CD14-positive monocyte (primary cell): ENCODE data around the gene CAMK4. TPM values are rescaled to one million over a fixed set of nuclear protein-coding genes. Genes with fewer than 3 reads are reported as not detected.

ENCODE experiments used
- DNase-seq, 3 donors: peaks; one replicate each; pipeline ENCODE4 v3.0.0-alpha.2; 2011 to 2022
- H2AFZ ChIP-seq: 2 replicates; pipeline ENCODE4 v1.6.0; 2012; ENCODE audit warnings: mild to moderate bottlenecking, low read depth, low read length, inconsistent platforms; ENCODE audit not compliant: insufficient read depth, poor library complexity, severe bottlenecking
- H3K27ac ChIP-seq, 2 donors: 1 replicate in 1 of 2; 2 replicates in 1 of 2; pipeline ENCODE4 v1.5.1; 2012 to 2013; ENCODE audit warnings: low read length in 2 of 2, control low read depth in 1 of 2, inconsistent platforms in 1 of 2, low read depth in 1 of 2, mild to moderate bottlenecking in 1 of 2
- H3K27me3 ChIP-seq, 2 donors: one replicate each; pipeline versions ENCODE4 v1.6.0 to v1.6.1; 2011 to 2013; ENCODE audit warnings: low read length in 2 of 2; ENCODE audit not compliant: control insufficient read depth in 2 of 2, insufficient read depth in 2 of 2
- H3K36me3 ChIP-seq, 2 donors: replicated peaks in 1 of 2; 1 replicate in 1 of 2; 2 replicates in 1 of 2; pipeline versions ENCODE4 v1.5.1 to v1.6.1; 2012 to 2013; ENCODE audit warnings: low read length in 2 of 2, control low read depth in 1 of 2, inconsistent platforms in 1 of 2, mild to moderate bottlenecking in 1 of 2; ENCODE audit not compliant: insufficient read depth in 2 of 2, control insufficient read depth in 1 of 2
- H3K4me1 ChIP-seq, 2 donors: 1 replicate in 1 of 2; 2 replicates in 1 of 2; pipeline versions ENCODE4 v1.5.1 to v1.6.1; 2012 to 2013; ENCODE audit warnings: low read length in 2 of 2, control low read depth in 1 of 2, inconsistent platforms in 1 of 2, mild to moderate bottlenecking in 1 of 2, moderate library complexity in 1 of 2; ENCODE audit not compliant: insufficient read depth in 2 of 2, control insufficient read depth in 1 of 2
- H3K4me2 ChIP-seq: replicated peaks from 2 replicates; pipeline ENCODE3; 2012; ENCODE audit warnings: low read length, moderate library complexity, mild to moderate bottlenecking; ENCODE audit not compliant: poor library complexity, severe bottlenecking; ENCODE audit errors: extremely low read depth
- H3K4me3 ChIP-seq, 3 experiments: fragments of 200-600 bp in 1 of 3; sonication (generic) in 1 of 3; replicated peaks in 1 of 3; 1 replicate in 2 of 3; 2 replicates in 1 of 3; pipeline ENCODE4 v1.5.1; 2011 to 2013; ENCODE audit warnings: low read length in 3 of 3, mild to moderate bottlenecking in 3 of 3, control low read depth in 2 of 3, low read depth in 2 of 3, inconsistent platforms in 1 of 3, moderate library complexity in 1 of 3
- H3K79me2 ChIP-seq: 2 replicates; pipeline ENCODE4 v1.6.0; 2012; ENCODE audit warnings: mild to moderate bottlenecking, control low read depth, inconsistent platforms, low read length, moderate library complexity; ENCODE audit not compliant: insufficient read depth
- H3K9ac ChIP-seq: 2 replicates; pipeline ENCODE4 v1.6.0; 2017; ENCODE audit warnings: low read length, mild to moderate bottlenecking; ENCODE audit not compliant: insufficient read depth, poor library complexity, severe bottlenecking
- H3K9me3 ChIP-seq, 2 donors: replicated peaks in 1 of 2; 1 replicate in 1 of 2; 2 replicates in 1 of 2; pipeline versions ENCODE4 v1.5.1 to v1.6.1; 2012 to 2013; ENCODE audit warnings: low read length in 2 of 2, control low read depth in 1 of 2; ENCODE audit not compliant: control insufficient read depth in 1 of 2, insufficient read depth in 1 of 2
- H4K20me1 ChIP-seq: 2 replicates; pipeline ENCODE4 v1.6.0; 2012; ENCODE audit warnings: mild to moderate bottlenecking, low read length, control low read depth, moderate library complexity; ENCODE audit not compliant: insufficient read depth
- H3K27ac Mint-ChIP-seq, 7 donors: one replicate each; pipeline ENCODE4 v1.8.0; 2020; ENCODE audit warnings: mild to moderate bottlenecking in 7 of 7, mixed read lengths in 7 of 7, moderate library complexity in 6 of 7, inconsistent platforms in 2 of 7
- H3K27me3 Mint-ChIP-seq, 3 donors: one replicate each; pipeline ENCODE4 v1.8.0; 2021 to 2022; ENCODE audit warnings: low read depth in 3 of 3, mild to moderate bottlenecking in 3 of 3, mixed read lengths in 3 of 3, moderate library complexity in 3 of 3, inconsistent platforms in 1 of 3
- H3K36me3 Mint-ChIP-seq, 2 donors: one replicate each; pipeline ENCODE4 v1.8.0; 2020; ENCODE audit warnings: mixed read lengths in 2 of 2, inconsistent platforms in 1 of 2, mild to moderate bottlenecking in 1 of 2
- H3K4me1 Mint-ChIP-seq: one replicate; pipeline ENCODE4 v1.8.0; 2020; ENCODE audit warnings: mild to moderate bottlenecking, mixed read lengths
- H3K4me3 Mint-ChIP-seq, 2 donors: one replicate each; pipeline ENCODE4 v1.8.0; 2020; ENCODE audit warnings: mild to moderate bottlenecking in 2 of 2, mixed read lengths in 2 of 2, moderate library complexity in 1 of 2
- H3K9me3 Mint-ChIP-seq, 7 donors: one replicate each; pipeline ENCODE4 v1.8.0; 2020 to 2022; ENCODE audit warnings: mixed read lengths in 7 of 7, mild to moderate bottlenecking in 6 of 7, moderate library complexity in 6 of 7, inconsistent platforms in 2 of 7
- WGBS: methylation state at CpG from one replicate; pipeline ENCODE4 v1.1.5; 2013; ENCODE audit warnings: missing lambda C conversion rate; ENCODE audit not compliant: insufficient coverage; 5-methylcytosine and 5-hydroxymethylcytosine counted together
- intact Hi-C, 2 donors: fragments of 100-400 bp; cut with micrococcal nuclease; formaldehyde crosslinking; loops; one replicate each; pipeline versions ENCODE4 v1.15.0 to v1.15.1; 2023
- polyA plus RNA-seq, 3 donors: library from polyadenylated mRNA; depleted of rRNA in 1 of 3; unstranded in 2 of 3; stranded (reverse) in 1 of 3; fragments of 300-500 nt in 2 of 3; fragments of >200 nt in 1 of 3; fragmentation: Illumina TruSeq in 2 of 3; gene quantifications; 1 replicate in 2 of 3; 2 replicates in 1 of 3; pipeline ENCODE4 v1.2.3, GENCODE V29; 2012 to 2021
- TF ChIP-seq, protein P1 (sequence below): fragments of 200-600 bp; IDR thresholded peaks from one replicate; pipeline ENCODE4 v1.8.0; 2022; ENCODE audit warnings: antibody characterized with exemption, mild to moderate bottlenecking

The CAMK4 gene
- polyA plus RNA-seq, 3 donors: 0.24 to 0.28 TPM; not detected in 1

GRCh38 chr5:111535879-111536549, 311.8 kb downstream of the CAMK4 start:
- Histone ChIP-seq H4K20me1 (no peaks in the 10 kb centered on the region), H2AFZ (no peak overlapping the region), H3K4me3 (no peak overlapping the region), H3K36me3 (no peaks in the 10 kb centered on the region), H3K27me3 (no peaks in the 10 kb centered on the region), H3K4me1 (peaks cover 26 to 27% of the 10 kb centered on the region in 2 donors), H3K9ac (no peak overlapping the region), H3K4me2 (no peak overlapping the region), H3K27ac (no peak overlapping the region), H3K79me2 (no peaks in the 10 kb centered on the region), H3K9me3 (no peaks in the 10 kb centered on the region)
- intact Hi-C loops: loop anchor here in 1 of 2 donors (10.0 kb wide), 1 partner anchor 219 kb away; the partner anchor contains the start of gene NREP
- Mint-ChIP-seq H3K27ac (no peak overlapping the region), H3K9me3 (peaks cover 0 to 9% (median 0%) of the 10 kb centered on the region in 7 donors), H3K4me3 (no peak overlapping the region), H3K4me1 (peaks cover 27% of the 10 kb centered on the region), H3K27me3 (peaks cover 2 to 6% (median 3%) of the 10 kb centered on the region in 3 donors), H3K36me3 (no peaks in the 10 kb centered on the region)
- DNase-seq: no peak
- TF ChIP-seq, protein P1, sequence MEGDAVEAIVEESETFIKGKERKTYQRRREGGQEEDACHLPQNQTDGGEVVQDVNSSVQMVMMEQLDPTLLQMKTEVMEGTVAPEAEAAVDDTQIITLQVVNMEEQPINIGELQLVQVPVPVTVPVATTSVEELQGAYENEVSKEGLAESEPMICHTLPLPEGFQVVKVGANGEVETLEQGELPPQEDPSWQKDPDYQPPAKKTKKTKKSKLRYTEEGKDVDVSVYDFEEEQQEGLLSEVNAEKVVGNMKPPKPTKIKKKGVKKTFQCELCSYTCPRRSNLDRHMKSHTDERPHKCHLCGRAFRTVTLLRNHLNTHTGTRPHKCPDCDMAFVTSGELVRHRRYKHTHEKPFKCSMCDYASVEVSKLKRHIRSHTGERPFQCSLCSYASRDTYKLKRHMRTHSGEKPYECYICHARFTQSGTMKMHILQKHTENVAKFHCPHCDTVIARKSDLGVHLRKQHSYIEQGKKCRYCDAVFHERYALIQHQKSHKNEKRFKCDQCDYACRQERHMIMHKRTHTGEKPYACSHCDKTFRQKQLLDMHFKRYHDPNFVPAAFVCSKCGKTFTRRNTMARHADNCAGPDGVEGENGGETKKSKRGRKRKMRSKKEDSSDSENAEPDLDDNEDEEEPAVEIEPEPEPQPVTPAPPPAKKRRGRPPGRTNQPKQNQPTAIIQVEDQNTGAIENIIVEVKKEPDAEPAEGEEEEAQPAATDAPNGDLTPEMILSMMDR: no peak
- WGBS: no CpG with 5 or more reads among the region's 1 CpG

GRCh38 chr5:111537141-111538024, 313.2 kb downstream of the CAMK4 start:
- Histone ChIP-seq H3K4me3 (no peak overlapping the region), H3K36me3 (no peaks in the 10 kb centered on the region), H3K27ac (no peak overlapping the region), H2AFZ (no peak overlapping the region), H4K20me1 (no peaks in the 10 kb centered on the region), H3K9me3 (no peaks in the 10 kb centered on the region), H3K27me3 (no peaks in the 10 kb centered on the region), H3K4me1 (peaks cover 15% of the 10 kb centered on the region in 2 donors), H3K79me2 (no peaks in the 10 kb centered on the region), H3K9ac (no peak overlapping the region), H3K4me2 (no peak overlapping the region)
- H3K4me3 Mint-ChIP-seq: no peak overlapping the region
- intact Hi-C loops: loop anchor here in 1 of 2 donors (10.0 kb wide), 1 partner anchor 217 kb away; the partner anchor contains the start of gene NREP
- H3K27me3 Mint-ChIP-seq: peaks cover 2 to 6% (median 3%) of the 10 kb centered on the region in 3 donors
- DNase-seq: no peak
- TF ChIP-seq, protein P1: no peak
- no peaks in the 10 kb centered on the region for H3K36me3 Mint-ChIP-seq
- H3K4me1 Mint-ChIP-seq: peaks cover 22% of the 10 kb centered on the region
- no CpG with 5 or more reads among the region's 1 CpG for WGBS
- peaks cover 0 to 9% (median 0%) of the 10 kb centered on the region in 7 donors for H3K9me3 Mint-ChIP-seq
- H3K27ac Mint-ChIP-seq: no peak overlapping the region
